ENCODE results near the gene WDR20.

Gene WDR20

DNA sequence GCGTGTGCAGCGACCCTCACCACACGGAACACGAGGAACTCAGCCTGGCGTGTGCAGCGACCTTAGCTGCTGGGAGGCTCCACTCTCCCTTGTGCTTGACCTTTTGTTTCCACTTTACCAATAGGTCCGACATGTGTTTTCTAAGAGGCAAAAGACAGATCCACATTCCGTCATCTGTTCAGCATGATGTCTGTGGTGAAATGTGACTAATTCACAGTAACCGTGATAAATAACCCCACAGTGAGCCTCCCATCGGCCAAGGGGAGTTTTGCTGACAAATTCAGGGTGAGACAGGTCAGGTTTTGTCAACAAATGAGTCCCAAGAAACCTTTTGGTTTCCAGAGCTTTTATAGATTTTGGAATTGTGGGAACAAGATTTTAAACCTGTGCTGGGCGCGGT, 109.3 kb downstream of the WDR20 start:
- TF ChIP-seq ZBTB7A (IDR thresholded peaks at IDR 0.05; ENCODE audit: low read depth) (no peak), EP300 (IDR thresholded peaks at IDR 0.05; ENCODE audit: borderline replicate concordance) (no peak), YY1 (IDR thresholded peaks at IDR 0.05; ENCODE audit: low read depth) (no peak), TCF12 (IDR thresholded peaks at IDR 0.05; ENCODE audit: low read depth) (no peak), FOXM1 (IDR thresholded peaks at IDR 0.05; ENCODE audit: borderline replicate concordance, low read depth) (no peak), RAD21 (IDR thresholded peaks at IDR 0.05; ENCODE audit: low read depth) (no peak), TEAD4 (IDR thresholded peaks at IDR 0.05) (no peak), CEBPB (IDR thresholded peaks at IDR 0.05) (no peak), EGR1 (IDR thresholded peaks at IDR 0.05) (no peak)
- TF ChIP-seq, protein P1, sequence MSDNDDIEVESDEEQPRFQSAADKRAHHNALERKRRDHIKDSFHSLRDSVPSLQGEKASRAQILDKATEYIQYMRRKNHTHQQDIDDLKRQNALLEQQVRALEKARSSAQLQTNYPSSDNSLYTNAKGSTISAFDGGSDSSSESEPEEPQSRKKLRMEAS (IDR thresholded peaks at IDR 0.05), result no peak
- TF ChIP-seq, protein P2, sequence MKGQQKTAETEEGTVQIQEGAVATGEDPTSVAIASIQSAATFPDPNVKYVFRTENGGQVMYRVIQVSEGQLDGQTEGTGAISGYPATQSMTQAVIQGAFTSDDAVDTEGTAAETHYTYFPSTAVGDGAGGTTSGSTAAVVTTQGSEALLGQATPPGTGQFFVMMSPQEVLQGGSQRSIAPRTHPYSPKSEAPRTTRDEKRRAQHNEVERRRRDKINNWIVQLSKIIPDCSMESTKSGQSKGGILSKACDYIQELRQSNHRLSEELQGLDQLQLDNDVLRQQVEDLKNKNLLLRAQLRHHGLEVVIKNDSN (IDR thresholded peaks at IDR 0.05), result no peak
- TF ChIP-seq, protein P3, sequence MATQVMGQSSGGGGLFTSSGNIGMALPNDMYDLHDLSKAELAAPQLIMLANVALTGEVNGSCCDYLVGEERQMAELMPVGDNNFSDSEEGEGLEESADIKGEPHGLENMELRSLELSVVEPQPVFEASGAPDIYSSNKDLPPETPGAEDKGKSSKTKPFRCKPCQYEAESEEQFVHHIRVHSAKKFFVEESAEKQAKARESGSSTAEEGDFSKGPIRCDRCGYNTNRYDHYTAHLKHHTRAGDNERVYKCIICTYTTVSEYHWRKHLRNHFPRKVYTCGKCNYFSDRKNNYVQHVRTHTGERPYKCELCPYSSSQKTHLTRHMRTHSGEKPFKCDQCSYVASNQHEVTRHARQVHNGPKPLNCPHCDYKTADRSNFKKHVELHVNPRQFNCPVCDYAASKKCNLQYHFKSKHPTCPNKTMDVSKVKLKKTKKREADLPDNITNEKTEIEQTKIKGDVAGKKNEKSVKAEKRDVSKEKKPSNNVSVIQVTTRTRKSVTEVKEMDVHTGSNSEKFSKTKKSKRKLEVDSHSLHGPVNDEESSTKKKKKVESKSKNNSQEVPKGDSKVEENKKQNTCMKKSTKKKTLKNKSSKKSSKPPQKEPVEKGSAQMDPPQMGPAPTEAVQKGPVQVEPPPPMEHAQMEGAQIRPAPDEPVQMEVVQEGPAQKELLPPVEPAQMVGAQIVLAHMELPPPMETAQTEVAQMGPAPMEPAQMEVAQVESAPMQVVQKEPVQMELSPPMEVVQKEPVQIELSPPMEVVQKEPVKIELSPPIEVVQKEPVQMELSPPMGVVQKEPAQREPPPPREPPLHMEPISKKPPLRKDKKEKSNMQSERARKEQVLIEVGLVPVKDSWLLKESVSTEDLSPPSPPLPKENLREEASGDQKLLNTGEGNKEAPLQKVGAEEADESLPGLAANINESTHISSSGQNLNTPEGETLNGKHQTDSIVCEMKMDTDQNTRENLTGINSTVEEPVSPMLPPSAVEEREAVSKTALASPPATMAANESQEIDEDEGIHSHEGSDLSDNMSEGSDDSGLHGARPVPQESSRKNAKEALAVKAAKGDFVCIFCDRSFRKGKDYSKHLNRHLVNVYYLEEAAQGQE (IDR thresholded peaks at IDR 0.05; ENCODE audit: low read depth), result no peak

DNA sequence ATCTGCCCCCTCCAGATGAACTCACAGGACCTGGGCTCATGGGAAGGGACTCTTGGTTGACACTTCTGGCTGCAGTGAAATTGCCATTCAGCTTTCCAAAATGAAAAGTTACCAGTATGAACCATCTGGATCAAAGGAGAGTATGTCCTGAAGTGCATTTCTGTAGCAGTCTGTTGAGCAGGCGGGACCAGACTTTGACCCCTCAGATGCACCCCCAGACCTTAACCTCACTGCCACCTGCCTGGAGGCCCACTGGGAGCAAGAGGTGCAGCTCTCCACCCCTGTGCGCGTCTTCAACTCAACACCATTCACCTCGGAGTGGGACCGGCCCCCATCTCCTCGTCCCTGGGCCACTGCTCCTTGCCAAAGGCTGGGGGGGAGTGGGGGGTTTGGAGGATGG, 110.3 kb downstream of the WDR20 start:
- TF ChIP-seq RAD21 (IDR thresholded peaks at IDR 0.05; ENCODE audit: low read depth), result no peak
- no peak for TF ChIP-seq CEBPB (IDR thresholded peaks at IDR 0.05)
- TF ChIP-seq YY1 (IDR thresholded peaks at IDR 0.05; ENCODE audit: low read depth), result no peak
- TF ChIP-seq TEAD4 (IDR thresholded peaks at IDR 0.05), result no peak
- no peak for TF ChIP-seq NFIC (IDR thresholded peaks at IDR 0.05)
- TF ChIP-seq TAF1 (IDR thresholded peaks at IDR 0.05; ENCODE audit: low read depth), result no peak
- TF ChIP-seq EGR1 (IDR thresholded peaks at IDR 0.05), result no peak
- TF ChIP-seq ZBTB7A (IDR thresholded peaks at IDR 0.05; ENCODE audit: low read depth), result no peak
- no peak for TF ChIP-seq CREB1 (IDR thresholded peaks at IDR 0.05; ENCODE audit: low read depth)
- no peak for TF ChIP-seq FOXM1 (IDR thresholded peaks at IDR 0.05; ENCODE audit: borderline replicate concordance, low read depth)
- TF ChIP-seq, protein P1 (IDR thresholded peaks at IDR 0.05), result no peak
- no peak for TF ChIP-seq EP300 (IDR thresholded peaks at IDR 0.05; ENCODE audit: borderline replicate concordance)
- no peak for TF ChIP-seq TCF12 (IDR thresholded peaks at IDR 0.05; ENCODE audit: low read depth)
- TF ChIP-seq, protein P3 (IDR thresholded peaks at IDR 0.05; ENCODE audit: low read depth), result no peak
- TF ChIP-seq, protein P2 (IDR thresholded peaks at IDR 0.05), result no peak

DNA sequence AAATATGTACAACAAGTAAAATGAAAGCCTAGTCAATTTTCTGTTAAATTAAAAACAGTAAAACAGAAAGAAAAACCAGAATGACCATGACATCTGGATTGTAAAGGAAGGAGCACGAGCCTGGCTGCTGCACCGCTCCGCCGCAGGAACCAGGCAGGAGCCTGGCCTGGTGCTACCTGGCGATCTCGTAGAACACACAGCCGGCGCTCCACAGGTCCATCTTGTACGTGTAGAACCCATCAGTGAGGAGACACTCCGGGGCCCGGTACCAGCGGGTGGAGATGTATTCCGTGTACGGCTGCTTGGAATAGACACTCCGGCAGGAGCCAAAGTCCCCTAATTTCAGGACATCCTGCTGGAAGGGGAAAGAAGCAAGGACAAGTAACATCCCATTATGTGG, 110.9 kb downstream of the WDR20 start:
- TF ChIP-seq CEBPB (IDR thresholded peaks at IDR 0.05), result no peak
- TF ChIP-seq, protein P3 (IDR thresholded peaks at IDR 0.05; ENCODE audit: low read depth), result no peak
- TF ChIP-seq, protein P1 (IDR thresholded peaks at IDR 0.05), result no peak
- TF ChIP-seq TEAD4 (IDR thresholded peaks at IDR 0.05), result no peak
- TF ChIP-seq EGR1 (IDR thresholded peaks at IDR 0.05), result no peak
- TF ChIP-seq FOXM1 (IDR thresholded peaks at IDR 0.05; ENCODE audit: borderline replicate concordance, low read depth), result no peak
- TF ChIP-seq RAD21 (IDR thresholded peaks at IDR 0.05; ENCODE audit: low read depth), result no peak
- TF ChIP-seq, protein P2 (IDR thresholded peaks at IDR 0.05), result no peak
- TF ChIP-seq NFIC (IDR thresholded peaks at IDR 0.05), result no peak
- TF ChIP-seq TAF1 (IDR thresholded peaks at IDR 0.05; ENCODE audit: low read depth), result no peak
- no peak for TF ChIP-seq ZBTB7A (IDR thresholded peaks at IDR 0.05; ENCODE audit: low read depth)
- no peak for TF ChIP-seq TCF12 (IDR thresholded peaks at IDR 0.05; ENCODE audit: low read depth)

DNA sequence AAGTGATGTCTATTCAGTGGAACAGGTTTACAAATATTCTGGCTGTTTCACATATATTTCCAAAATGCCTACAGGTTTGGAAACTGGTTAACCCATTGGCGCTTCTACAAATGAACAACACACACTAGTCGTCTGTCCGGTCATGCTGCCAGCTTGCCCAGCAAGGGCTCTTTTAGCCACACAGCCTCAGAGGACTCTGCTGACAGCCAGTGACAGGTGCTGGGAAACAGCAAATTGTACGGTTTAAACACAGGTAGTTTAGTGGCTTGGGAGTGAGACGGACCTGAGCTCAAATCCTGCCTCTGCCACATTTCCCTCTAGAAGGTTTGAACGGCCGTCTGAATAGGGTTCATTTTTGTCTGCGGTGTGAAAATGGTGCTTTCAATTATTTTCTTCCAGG, 111.5 kb downstream of the WDR20 start:
- no peak for TF ChIP-seq EGR1 (IDR thresholded peaks at IDR 0.05)
- TF ChIP-seq EP300 (IDR thresholded peaks at IDR 0.05; ENCODE audit: borderline replicate concordance), result no peak

Data from Ishikawa (cell line).